KBM-7 (cell line): ENCODE data around the gene FA2H.
"Not testable (repeated sequence)": the region's sequence is repeated elsewhere in the genome, so short reads cannot be mapped to it uniquely, and the experiment has no call there.

Experiments used
- DNase-seq: peaks from one replicate; pipeline ENCODE4 v3.0.0-alpha.2; 2015
- in situ Hi-C: fragments of 300-500 bp; cut with MboI; formaldehyde crosslinking; loops from 2 replicates; pipeline ENCODE4 v1.14.3; 2020; ENCODE audit warnings: low sequenced_read_pairs, low pct_unique_long_range_greater_than_20kb, mixed read lengths

Gene FA2H

GRCh38 chr16:74773446-74774222 is 986 bp downstream of the FA2H start:
- in situ Hi-C loops = no loop called here
- no peak for DNase-seq

GRCh38 chr16:74771656-74772315 is 2.8 kb downstream of the FA2H start:
- in situ Hi-C loops = no loop called here
- DNase-seq = no peak

- DNase-seq = no peak
- in situ Hi-C loops = no loop called here
These were observed 3.6 kb downstream of the FA2H start for GRCh38 chr16:74770831-74771526.

- DNase-seq = no peak
- in situ Hi-C loops = no loop called here
These were observed 4.9 kb downstream of the FA2H start for GRCh38 chr16:74769586-74770190.

- no peak for DNase-seq
- in situ Hi-C loops = no loop called here
These were observed 6.4 kb downstream of the FA2H start for GRCh38 chr16:74768239-74768638.

- DNase-seq = no peak
- in situ Hi-C loops = no loop called here
These were observed 6.9 kb downstream of the FA2H start for GRCh38 chr16:74767749-74768148.

GRCh38 chr16:74766729-74767128 is 7.9 kb downstream of the FA2H start:
- DNase-seq = no peak
- in situ Hi-C loops = no loop called here

GRCh38 chr16:74764184-74764583 is 10.4 kb downstream of the FA2H start:
- DNase-seq, in situ Hi-C loops: not testable (repeated sequence)

GRCh38 chr16:74761665-74762064 is 13.0 kb downstream of the FA2H start:
- in situ Hi-C loops = no loop called here

GRCh38 chr16:74760007-74760767 is 14.4 kb downstream of the FA2H start:
- DNase-seq = no peak
- in situ Hi-C loops = no loop called here

More at GRCh38 chr16:74761665-74762064, 13.0 kb downstream of the FA2H start:
- no peak for DNase-seq

- in situ Hi-C loops = no loop called here
- DNase-seq = no peak
These were observed 15.1 kb downstream of the FA2H start for GRCh38 chr16:74759564-74759963.

- no peak for DNase-seq
- in situ Hi-C loops = no loop called here
These were observed 15.8 kb downstream of the FA2H start for GRCh38 chr16:74758801-74759200.

- DNase-seq = no peak
- in situ Hi-C loops = no loop called here
These were observed 17.3 kb downstream of the FA2H start for GRCh38 chr16:74757349-74757748.

GRCh38 chr16:74756203-74756602 is 18.4 kb downstream of the FA2H start:
- DNase-seq = no peak
- in situ Hi-C loops = no loop called here

GRCh38 chr16:74753180-74753579 is 21.4 kb downstream of the FA2H start:
- no peak for DNase-seq
- in situ Hi-C loops = no loop called here

- in situ Hi-C loops = no loop called here
- no peak for DNase-seq
These were observed 21.9 kb downstream of the FA2H start for GRCh38 chr16:74752756-74753155.

GRCh38 chr16:74752258-74752657 is 22.4 kb downstream of the FA2H start:
- in situ Hi-C loops = no loop called here
- no peak for DNase-seq

- in situ Hi-C loops = no loop called here
- DNase-seq = no peak
These were observed 23.0 kb downstream of the FA2H start for GRCh38 chr16:74751658-74752057.
